ENCODE measurements around the gene IFI27. TPM values are rescaled to one million over a fixed set of nuclear protein-coding genes. Genes with fewer than 3 reads are reported as not detected.

Gene IFI27
- total and polyA plus RNA-seq, 10 of the 15 experiments (the other 5 are each of a cell fraction or from before 2014, with no cell fraction given) = 1.1 to 45.5 (median 3.3) TPM

DNA sequence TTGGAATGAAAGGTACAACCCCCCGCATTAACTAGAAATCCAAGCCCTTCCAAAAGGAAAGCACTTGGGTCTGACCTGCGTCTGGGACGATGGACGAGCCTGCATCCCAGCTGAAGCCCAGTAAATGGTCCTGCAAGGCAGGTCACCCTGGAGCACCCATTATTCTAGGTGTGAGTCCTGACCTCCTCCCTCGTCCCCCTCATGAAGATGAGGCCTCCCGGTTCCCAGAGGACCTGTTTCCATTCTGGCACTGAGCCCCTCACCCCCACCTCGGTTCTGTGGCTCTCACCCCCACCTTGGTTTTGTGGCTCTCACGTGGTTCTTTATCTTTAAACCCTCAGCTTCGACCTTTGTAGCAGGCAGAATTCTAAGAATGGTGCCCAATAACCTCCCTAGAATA lies 7.3 kb downstream of the IFI27 start:
- no peaks in the 10 kb centered on the region for H3K79me2 ChIP-seq (ENCODE audit: control insufficient read depth, insufficient read depth, low read length)
- H3K27me3 ChIP-seq (replicated peaks in 1 of 2; ENCODE audit: control insufficient read depth in 2 of 2, insufficient read depth in 2 of 2, low read length in 1 of 2) = peaks cover 2 to 5% of the 10 kb centered on the region in 2 experiments; a peak in 3 of 4 replicates
- 24% methylated on average over 9 of the region's 9 CpGs for WGBS (ENCODE audit: insufficient coverage, insufficient replicate concordance, low lambda C conversion rate, missing lambda C conversion rate)
- SMC1A ChIA-PET (ENCODE audit: uncharacterized antibody, unreplicated experiment) = interaction anchor here (1.2 kb wide), 1 partner anchor 15 kb away, joined by 4 read pairs; no protein-coding TSS in a partner anchor
- no peaks in the 10 kb centered on the region for H4K20me1 ChIP-seq (ENCODE audit: control insufficient read depth, insufficient read depth)
- TF ChIP-seq MEF2A (IDR thresholded peaks at IDR 0.05; ENCODE audit: insufficient read depth, low read depth, low read length) (no peak), EZH2 (IDR thresholded peaks at IDR 0.05; ENCODE audit: borderline replicate concordance, control insufficient read depth, low read depth, low read length) (no peak), ETV6 (conservative IDR thresholded peaks at IDR 0.05 in 1 of 2, IDR thresholded peaks at IDR 0.05 in 1 of 2; ENCODE audit: borderline replicate concordance in 1 of 2, low read depth in 1 of 2) (no peak), CBX3 (IDR thresholded peaks at IDR 0.05; ENCODE audit: borderline replicate concordance, low read depth) (no peak)
- TF ChIP-seq, protein P1, sequence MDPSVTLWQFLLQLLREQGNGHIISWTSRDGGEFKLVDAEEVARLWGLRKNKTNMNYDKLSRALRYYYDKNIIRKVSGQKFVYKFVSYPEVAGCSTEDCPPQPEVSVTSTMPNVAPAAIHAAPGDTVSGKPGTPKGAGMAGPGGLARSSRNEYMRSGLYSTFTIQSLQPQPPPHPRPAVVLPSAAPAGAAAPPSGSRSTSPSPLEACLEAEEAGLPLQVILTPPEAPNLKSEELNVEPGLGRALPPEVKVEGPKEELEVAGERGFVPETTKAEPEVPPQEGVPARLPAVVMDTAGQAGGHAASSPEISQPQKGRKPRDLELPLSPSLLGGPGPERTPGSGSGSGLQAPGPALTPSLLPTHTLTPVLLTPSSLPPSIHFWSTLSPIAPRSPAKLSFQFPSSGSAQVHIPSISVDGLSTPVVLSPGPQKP (IDR thresholded peaks at IDR 0.05; ENCODE audit: low read depth, low read length) = no peak
- POLR2A ChIA-PET = no interaction called here
- in situ Hi-C loops (cut with MboI) (no loop called here), intact Hi-C loops (cut with micrococcal nuclease; ENCODE audit: unreplicated experiment) (no loop called here)
- no peak overlapping the region for H3K27ac ChIP-seq (ENCODE audit: control insufficient read depth, insufficient read depth)
- RAD21 ChIA-PET (ENCODE audit: unreplicated experiment) = no interaction called here
- no peak for FAIRE-seq
- CTCF ChIA-PET = interaction anchor here (0.7 to 0.8 kb wide), 2 partner anchors 14 to 500 kb away, joined by 3 to 5 read pairs; no protein-coding TSS in a partner anchor
- H3K36me3 ChIP-seq (ENCODE audit: control insufficient read depth in 2 of 2, insufficient read depth in 2 of 2, low read length in 1 of 2) = no peaks in the 10 kb centered on the region
- H3K9me3 ChIP-seq (replicated peaks; ENCODE audit: control insufficient read depth, insufficient read depth, low read length) = no peaks in the 10 kb centered on the region; the same call in 2 of the 3 replicates
- DNase-seq (ENCODE audit: low read depth, low spot score) = no peak
- no TSS peak for BruUV-seq (replicated peaks)
- H3K4me1 ChIP-seq (ENCODE audit: control insufficient read depth, insufficient read depth, low read length) = no peaks in the 10 kb centered on the region
- H3K4me2 ChIP-seq (ENCODE audit: control insufficient read depth, insufficient read depth) = no peak overlapping the region
- ATAC-seq = no peak
- no peak overlapping the region for H3K4me3 ChIP-seq
- H3K9ac ChIP-seq (ENCODE audit: control insufficient read depth, insufficient read depth, low read length) = no peak overlapping the region
- H2AFZ ChIP-seq (ENCODE audit: control insufficient read depth, low read depth, low read length) = no peak overlapping the region

DNA sequence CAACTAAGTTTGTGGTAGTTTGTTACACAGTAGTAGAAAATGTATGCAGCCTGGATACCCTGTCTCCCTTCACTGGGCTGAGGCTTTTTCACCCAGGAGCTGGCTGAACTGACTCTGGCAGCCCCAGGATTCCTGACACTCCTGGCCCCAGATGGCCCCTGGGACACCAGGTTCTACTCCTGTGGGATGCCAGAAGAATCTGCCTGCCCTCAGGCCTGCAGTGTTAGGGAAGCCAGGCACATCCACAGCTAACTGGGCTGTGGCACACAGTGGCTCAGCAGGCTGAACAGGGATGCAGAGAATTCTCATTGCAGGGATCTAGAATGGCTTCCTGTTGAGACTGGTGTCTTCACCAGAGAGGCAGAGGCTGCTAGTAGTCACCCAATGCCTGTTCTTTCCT lies 8.5 kb downstream of the IFI27 start:
- no TSS peak for BruUV-seq (replicated peaks)
- H3K27me3 ChIP-seq (replicated peaks in 1 of 2; ENCODE audit: control insufficient read depth in 2 of 2, insufficient read depth in 2 of 2, low read length in 1 of 2) = peaks cover 0 to 5% of the 10 kb centered on the region in 2 experiments; a peak in 3 of 4 replicates
- no peak overlapping the region for H3K4me2 ChIP-seq (ENCODE audit: control insufficient read depth, insufficient read depth)
- DNase-seq (ENCODE audit: low read depth, low spot score) (no peak), FAIRE-seq (no peak), ATAC-seq (no peak)
- intact Hi-C loops (cut with micrococcal nuclease; ENCODE audit: unreplicated experiment) (no loop called here), in situ Hi-C loops (cut with MboI) (no loop called here)
- H4K20me1 ChIP-seq (ENCODE audit: control insufficient read depth, insufficient read depth) = no peaks in the 10 kb centered on the region
- H3K27ac ChIP-seq (ENCODE audit: control insufficient read depth, insufficient read depth) = no peak overlapping the region
- H3K4me1 ChIP-seq (ENCODE audit: control insufficient read depth, insufficient read depth, low read length) = no peaks in the 10 kb centered on the region
- no peaks in the 10 kb centered on the region; the same call in 2 of the 3 replicates for H3K9me3 ChIP-seq (replicated peaks; ENCODE audit: control insufficient read depth, insufficient read depth, low read length)
- CTCF ChIA-PET = no interaction called here
- RAD21 ChIA-PET (ENCODE audit: unreplicated experiment) = no interaction called here
- no peak overlapping the region for H3K9ac ChIP-seq (ENCODE audit: control insufficient read depth, insufficient read depth, low read length)
- no peak overlapping the region for H2AFZ ChIP-seq (ENCODE audit: control insufficient read depth, low read depth, low read length)
- POLR2A ChIA-PET = no interaction called here
- TF ChIP-seq, protein P2, sequence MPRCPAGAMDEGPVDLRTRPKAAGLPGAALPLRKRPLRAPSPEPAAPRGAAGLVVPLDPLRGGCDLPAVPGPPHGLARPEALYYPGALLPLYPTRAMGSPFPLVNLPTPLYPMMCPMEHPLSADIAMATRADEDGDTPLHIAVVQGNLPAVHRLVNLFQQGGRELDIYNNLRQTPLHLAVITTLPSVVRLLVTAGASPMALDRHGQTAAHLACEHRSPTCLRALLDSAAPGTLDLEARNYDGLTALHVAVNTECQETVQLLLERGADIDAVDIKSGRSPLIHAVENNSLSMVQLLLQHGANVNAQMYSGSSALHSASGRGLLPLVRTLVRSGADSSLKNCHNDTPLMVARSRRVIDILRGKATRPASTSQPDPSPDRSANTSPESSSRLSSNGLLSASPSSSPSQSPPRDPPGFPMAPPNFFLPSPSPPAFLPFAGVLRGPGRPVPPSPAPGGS (IDR thresholded peaks at IDR 0.05; ENCODE audit: borderline replicate concordance, insufficient read depth, low read depth, low read length, poor library complexity, severe bottlenecking) = no peak
- SMC1A ChIA-PET (ENCODE audit: uncharacterized antibody, unreplicated experiment) = no interaction called here
- no peaks in the 10 kb centered on the region for H3K36me3 ChIP-seq (ENCODE audit: control insufficient read depth in 2 of 2, insufficient read depth in 2 of 2, low read length in 1 of 2)
- H3K79me2 ChIP-seq (ENCODE audit: control insufficient read depth, insufficient read depth, low read length) = no peaks in the 10 kb centered on the region
- H3K4me3 ChIP-seq = no peak overlapping the region
